GM12878 (cell line): ENCODE data around the gene EPHB1.

Source experiments
- CTCF ChIP-seq, 3 experiments: IDR thresholded peaks in 2 of 3; conservative IDR thresholded peaks in 1 of 3; 2 replicates each; pipeline ENCODE4 v1.5.1; 2011; ENCODE audit warnings: low read depth in 3 of 3, low read length in 3 of 3, mild to moderate bottlenecking in 3 of 3, control low read depth in 2 of 3, moderate library complexity in 2 of 3, inconsistent platforms in 1 of 3, mixed read lengths in 1 of 3; ENCODE audit not compliant: control insufficient read depth in 2 of 3, insufficient read depth in 1 of 3; ENCODE audit errors: extremely low read depth in 1 of 3
- EP300 ChIP-seq, 2 experiments: fragments of 150-350 bp in 1 of 2; IDR thresholded peaks; 2 replicates each; pipeline ENCODE4 v1.6.1; 2011 to 2012; ENCODE audit warnings: low read depth in 2 of 2, low read length in 2 of 2, borderline replicate concordance in 1 of 2, improper control_type of control experiment in 1 of 2, inconsistent platforms in 1 of 2; ENCODE audit not compliant: control insufficient read depth in 1 of 2
- HDAC6 ChIP-seq: fragments of 200-600 bp; sonication (generic); IDR thresholded peaks from one replicate; pipeline ENCODE4 v1.8.0; 2017; ENCODE audit warnings: antibody characterized with exemption; ENCODE audit not compliant: unreplicated experiment
- NFYB ChIP-seq: IDR thresholded peaks from 2 replicates; pipeline ENCODE4 v1.6.1; 2011; ENCODE audit warnings: low read depth, mild to moderate bottlenecking, low read length, improper control_type of control experiment, moderate library complexity; ENCODE audit not compliant: insufficient read depth
- NR2F1 ChIP-seq: fragments of 450-650 bp; conservative IDR thresholded peaks from 2 replicates; pipeline ENCODE4 v1.6.1; 2017; ENCODE audit warnings: mild to moderate bottlenecking
- POLR2A ChIP-seq: IDR thresholded peaks from 2 replicates; pipeline ENCODE4 v1.6.1; 2011; ENCODE audit warnings: low read depth, mild to moderate bottlenecking, low read length
- POLR2AphosphoS5 ChIP-seq: IDR thresholded peaks from 2 replicates; pipeline ENCODE4 v1.6.1; 2011; ENCODE audit warnings: mild to moderate bottlenecking, low read length, inconsistent platforms
- SIN3A ChIP-seq: IDR thresholded peaks from 2 replicates; pipeline ENCODE4 v1.6.1; 2012; ENCODE audit warnings: low read depth, low read length, improper control_type of control experiment
- USF1 ChIP-seq: IDR thresholded peaks from 2 replicates; pipeline ENCODE4 v1.6.1; 2011; ENCODE audit warnings: borderline replicate concordance, low read depth, mild to moderate bottlenecking, moderate library complexity, mixed read lengths, low read length; ENCODE audit not compliant: insufficient read depth; ENCODE audit errors: extremely low read length
- ZNF274 ChIP-seq: IDR thresholded peaks from one replicate; pipeline ENCODE4 v1.8.0; 2011; ENCODE audit not compliant: insufficient read length, insufficient read depth
- TF ChIP-seq, protein P1 (sequence below): fragments of 450-650 bp; formaldehyde crosslinking; IDR thresholded peaks from 2 replicates; pipeline ENCODE4 v1.4.0; 2022; ENCODE audit warnings: mild to moderate bottlenecking, moderate library complexity
- TF ChIP-seq, protein P2 (sequence below): IDR thresholded peaks from 2 replicates; pipeline ENCODE4 v1.6.1; 2011; ENCODE audit warnings: mild to moderate bottlenecking, low read depth, low read length, moderate library complexity; ENCODE audit not compliant: insufficient replicate concordance

- TF ChIP-seq NR2F1 (no peak), SIN3A (no peak), CTCF (IDR thresholded peaks at IDR 0.05 in 2 of 3, conservative IDR thresholded peaks at IDR 0.05 in 1 of 3; ENCODE audit: control insufficient read depth in 2 of 3, extremely low read depth in 1 of 3, insufficient read depth in 1 of 3, low read depth in 3 of 3, low read length in 3 of 3) (no peak), NFYB (no peak), HDAC6 (no peak), ZNF274 (no peak), POLR2AphosphoS5 (no peak), USF1 (no peak), POLR2A (no peak), EP300 (IDR thresholded peaks at IDR 0.05; ENCODE audit: borderline replicate concordance in 1 of 2, control insufficient read depth in 1 of 2, low read depth in 2 of 2, low read length in 2 of 2) (no peak)
- TF ChIP-seq, protein P1, sequence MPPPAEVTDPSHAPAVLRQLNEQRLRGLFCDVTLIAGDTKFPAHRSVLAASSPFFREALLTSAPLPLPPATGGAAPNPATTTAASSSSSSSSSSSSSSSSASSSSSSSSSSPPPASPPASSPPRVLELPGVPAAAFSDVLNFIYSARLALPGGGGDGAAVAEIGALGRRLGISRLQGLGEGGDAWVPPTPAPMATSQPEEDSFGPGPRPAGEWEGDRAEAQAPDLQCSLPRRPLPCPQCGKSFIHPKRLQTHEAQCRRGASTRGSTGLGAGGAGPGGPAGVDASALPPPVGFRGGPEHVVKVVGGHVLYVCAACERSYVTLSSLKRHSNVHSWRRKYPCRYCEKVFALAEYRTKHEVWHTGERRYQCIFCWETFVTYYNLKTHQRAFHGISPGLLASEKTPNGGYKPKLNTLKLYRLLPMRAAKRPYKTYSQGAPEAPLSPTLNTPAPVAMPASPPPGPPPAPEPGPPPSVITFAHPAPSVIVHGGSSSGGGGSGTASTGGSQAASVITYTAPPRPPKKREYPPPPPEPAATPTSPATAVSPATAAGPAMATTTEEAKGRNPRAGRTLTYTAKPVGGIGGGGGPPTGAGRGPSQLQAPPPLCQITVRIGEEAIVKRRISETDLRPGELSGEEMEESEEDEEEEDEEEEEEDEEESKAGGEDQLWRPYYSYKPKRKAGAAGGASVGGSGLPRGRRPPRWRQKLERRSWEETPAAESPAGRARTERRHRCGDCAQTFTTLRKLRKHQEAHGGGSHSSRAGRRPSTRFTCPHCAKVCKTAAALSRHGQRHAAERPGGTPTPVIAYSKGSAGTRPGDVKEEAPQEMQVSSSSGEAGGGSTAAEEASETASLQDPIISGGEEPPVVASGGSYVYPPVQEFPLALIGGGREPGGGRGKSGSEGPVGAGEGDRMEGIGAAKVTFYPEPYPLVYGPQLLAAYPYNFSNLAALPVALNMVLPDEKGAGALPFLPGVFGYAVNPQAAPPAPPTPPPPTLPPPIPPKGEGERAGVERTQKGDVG (CRISPR knock-in tag), result no peak
- TF ChIP-seq, protein P2, sequence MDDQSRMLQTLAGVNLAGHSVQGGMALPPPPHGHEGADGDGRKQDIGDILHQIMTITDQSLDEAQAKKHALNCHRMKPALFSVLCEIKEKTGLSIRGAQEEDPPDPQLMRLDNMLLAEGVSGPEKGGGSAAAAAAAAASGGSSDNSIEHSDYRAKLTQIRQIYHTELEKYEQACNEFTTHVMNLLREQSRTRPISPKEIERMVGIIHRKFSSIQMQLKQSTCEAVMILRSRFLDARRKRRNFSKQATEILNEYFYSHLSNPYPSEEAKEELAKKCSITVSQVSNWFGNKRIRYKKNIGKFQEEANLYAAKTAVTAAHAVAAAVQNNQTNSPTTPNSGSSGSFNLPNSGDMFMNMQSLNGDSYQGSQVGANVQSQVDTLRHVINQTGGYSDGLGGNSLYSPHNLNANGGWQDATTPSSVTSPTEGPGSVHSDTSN, result no peak
Measured at GRCh38 chr3:135141672-135142071, 346.6 kb downstream of the EPHB1 start.
